Smooth muscle cell (in vitro differentiated cells): ENCODE data around the gene SLC25A47. TPM values are rescaled to one million over a fixed set of nuclear protein-coding genes. Genes with fewer than 3 reads are reported as not detected.

Experiments used
- DNase-seq: peaks from one replicate; lab custom pipeline; 2025; ENCODE audit not compliant: unreplicated experiment; lab: John Stamatoyannopoulos, UW
- H2AFZ ChIP-seq: fragments of 200-600 bp; sonication (generic); 2 replicates; pipeline ENCODE4 v1.6.0; 2016; ENCODE audit warnings: antibody characterized with exemption, low read depth, mild to moderate bottlenecking
- H3F3A ChIP-seq: fragments of 200-600 bp; sonication (generic); 2 replicates; pipeline ENCODE4 v1.6.0; 2017; ENCODE audit warnings: antibody characterized with exemption, low read depth
- H3K27ac ChIP-seq: fragments of 200-600 bp; sonication (generic); 2 replicates; pipeline ENCODE4 v1.5.1; 2016; ENCODE audit warnings: low read depth, mild to moderate bottlenecking
- H3K27me3 ChIP-seq: fragments of 200-600 bp; sonication (generic); 2 replicates; pipeline ENCODE4 v1.6.1; 2016; ENCODE audit warnings: low read depth, mild to moderate bottlenecking
- H3K36me3 ChIP-seq: fragments of 200-600 bp; sonication (generic); 2 replicates; pipeline ENCODE4 v1.5.1; 2016; ENCODE audit warnings: low read depth
- H3K4me1 ChIP-seq: fragments of 200-600 bp; sonication (generic); 2 replicates; pipeline ENCODE4 v1.5.1; 2016; ENCODE audit warnings: low read depth
- H3K4me2 ChIP-seq: fragments of 200-600 bp; sonication (generic); 2 replicates; pipeline ENCODE4 v1.6.0; 2016; ENCODE audit warnings: mild to moderate bottlenecking
- H3K4me3 ChIP-seq: fragments of 200-600 bp; sonication (generic); 2 replicates; pipeline ENCODE4 v1.5.1; 2016; ENCODE audit warnings: mild to moderate bottlenecking
- H3K79me2 ChIP-seq: fragments of 200-600 bp; sonication (generic); 2 replicates; pipeline ENCODE4 v1.6.0; 2016; ENCODE audit warnings: low read depth, mild to moderate bottlenecking
- H3K9ac ChIP-seq: fragments of 200-600 bp; sonication (generic); 2 replicates; pipeline ENCODE4 v1.6.0; 2016; ENCODE audit warnings: low read depth
- H3K9me3 ChIP-seq: fragments of 200-600 bp; sonication (generic); replicated peaks from 2 replicates; pipeline ENCODE4 v1.5.1; 2016; ENCODE audit warnings: low read depth
- H4K20me1 ChIP-seq: fragments of 200-600 bp; sonication (generic); 2 replicates; pipeline ENCODE4 v1.6.0; 2016; ENCODE audit warnings: low read depth
- WGBS: methylation state at CpG from one replicate; pipeline ENCODE4 v1.1.7; 2016; ENCODE audit warnings: low lambda C conversion rate; 5-methylcytosine and 5-hydroxymethylcytosine counted together
- polyA plus RNA-seq: library from polyadenylated mRNA; unstranded; fragments of >200 nt; fragmentation: Nextera tagmentation; extraction: Ambion mirVana; gene quantifications from 2 replicates; pipeline ENCODE4 v1.2.1, GENCODE V29; 2016
- total RNA-seq: library from RNA; depleted of rRNA; stranded (reverse); fragments of >200 nt; gene quantifications from 2 replicates; pipeline ENCODE4 v1.2.3, GENCODE V29; 2014
- TF ChIP-seq, protein P1 (sequence below): fragments of 200-600 bp; sonication (generic); IDR thresholded peaks from 2 replicates; pipeline ENCODE4 v1.5.1; 2017; ENCODE audit warnings: borderline replicate concordance, mild to moderate bottlenecking, antibody characterized with exemption; ENCODE audit not compliant: insufficient read depth, poor library complexity, severe bottlenecking

SLC25A47 gene
- total and polyA plus RNA-seq, 2 experiments from 2014 or later: not detected

DNA sequence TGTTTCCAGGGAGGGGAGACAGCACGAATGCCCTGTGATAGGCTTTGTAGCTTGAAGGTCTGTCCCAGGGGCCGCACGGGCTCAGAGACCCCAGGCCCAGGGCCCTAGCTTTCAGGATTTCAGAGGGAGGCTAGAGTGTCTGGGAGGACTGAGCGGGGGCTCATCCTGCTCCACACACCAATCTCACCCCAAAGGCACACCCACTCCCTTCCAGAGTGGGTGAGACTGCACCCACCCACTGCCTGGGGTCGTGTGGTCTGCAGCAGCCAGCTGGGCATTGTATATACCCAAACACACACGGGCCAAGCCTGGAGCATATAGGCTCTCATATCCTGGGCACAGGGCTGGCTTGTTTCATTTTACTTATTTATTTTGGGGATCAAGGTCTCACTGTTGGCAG, 5.8 kb upstream of the SLC25A47 start:
- 96% methylated on average over 6 of the region's 6 CpGs for WGBS
- H3K79me2 ChIP-seq: no peaks in the 10 kb centered on the region
- H3K36me3 ChIP-seq: no peaks in the 10 kb centered on the region
- H2AFZ ChIP-seq: no peak overlapping the region
- H3K4me2 ChIP-seq: no peak overlapping the region
- H3K27me3 ChIP-seq: no peaks in the 10 kb centered on the region
- H4K20me1 ChIP-seq: no peaks in the 10 kb centered on the region
- no peak for DNase-seq
- H3K4me1 ChIP-seq: peaks cover 6% of the 10 kb centered on the region
- H3K27ac ChIP-seq: no peak overlapping the region
- no peak overlapping the region for H3K4me3 ChIP-seq
- TF ChIP-seq, protein P1, sequence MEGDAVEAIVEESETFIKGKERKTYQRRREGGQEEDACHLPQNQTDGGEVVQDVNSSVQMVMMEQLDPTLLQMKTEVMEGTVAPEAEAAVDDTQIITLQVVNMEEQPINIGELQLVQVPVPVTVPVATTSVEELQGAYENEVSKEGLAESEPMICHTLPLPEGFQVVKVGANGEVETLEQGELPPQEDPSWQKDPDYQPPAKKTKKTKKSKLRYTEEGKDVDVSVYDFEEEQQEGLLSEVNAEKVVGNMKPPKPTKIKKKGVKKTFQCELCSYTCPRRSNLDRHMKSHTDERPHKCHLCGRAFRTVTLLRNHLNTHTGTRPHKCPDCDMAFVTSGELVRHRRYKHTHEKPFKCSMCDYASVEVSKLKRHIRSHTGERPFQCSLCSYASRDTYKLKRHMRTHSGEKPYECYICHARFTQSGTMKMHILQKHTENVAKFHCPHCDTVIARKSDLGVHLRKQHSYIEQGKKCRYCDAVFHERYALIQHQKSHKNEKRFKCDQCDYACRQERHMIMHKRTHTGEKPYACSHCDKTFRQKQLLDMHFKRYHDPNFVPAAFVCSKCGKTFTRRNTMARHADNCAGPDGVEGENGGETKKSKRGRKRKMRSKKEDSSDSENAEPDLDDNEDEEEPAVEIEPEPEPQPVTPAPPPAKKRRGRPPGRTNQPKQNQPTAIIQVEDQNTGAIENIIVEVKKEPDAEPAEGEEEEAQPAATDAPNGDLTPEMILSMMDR: no peak
- H3K9me3 ChIP-seq: no peaks in the 10 kb centered on the region
- no peak overlapping the region for H3K9ac ChIP-seq
- no peaks in the 10 kb centered on the region for H3F3A ChIP-seq

DNA sequence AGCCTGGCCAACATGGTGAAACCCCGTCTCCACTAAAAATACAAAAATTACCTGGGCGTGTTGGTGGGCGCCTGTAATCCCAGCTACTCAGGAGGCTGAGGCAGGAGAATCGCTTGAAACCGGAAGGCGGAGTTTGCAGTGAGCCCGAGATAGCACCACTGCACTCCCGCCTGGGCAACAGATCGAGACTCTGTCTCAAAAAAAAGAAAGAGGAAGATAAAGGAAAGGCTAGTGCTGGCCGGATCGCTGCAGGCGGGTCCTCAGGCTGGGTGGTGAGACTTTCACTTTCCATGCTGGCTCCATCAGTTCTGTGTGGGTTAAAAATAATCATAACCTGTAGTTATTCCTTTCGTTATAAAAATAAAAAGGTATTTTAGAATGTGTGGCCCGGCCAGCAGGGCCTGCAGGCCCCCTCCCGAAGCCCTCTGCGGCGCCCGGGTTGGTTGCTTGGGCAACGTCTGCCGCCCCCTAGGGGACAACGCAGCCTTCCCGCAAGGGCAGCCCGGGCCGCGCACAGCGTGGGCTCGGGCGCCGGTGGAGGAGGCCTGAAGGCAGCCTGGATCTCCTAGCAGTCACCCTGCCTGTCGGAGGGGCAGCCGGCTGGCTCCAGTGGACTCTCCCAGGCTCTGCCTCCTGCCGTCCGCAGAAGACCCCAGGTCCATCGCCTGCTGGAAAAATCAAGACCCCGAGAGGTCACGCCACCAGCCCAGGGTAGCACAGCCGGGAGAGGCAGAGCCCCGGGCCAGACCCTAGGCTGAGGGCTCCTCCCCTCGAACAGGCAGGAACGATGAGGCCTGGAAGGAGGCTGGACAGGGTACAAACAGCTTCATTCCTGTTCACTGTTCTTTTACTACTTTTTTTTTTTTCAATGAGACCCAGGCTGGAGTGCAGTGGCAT, 5.0 kb upstream of the SLC25A47 start:
- Histone ChIP-seq H3F3A (no peaks in the 10 kb centered on the region), H3K79me2 (no peaks in the 10 kb centered on the region), H4K20me1 (no peaks in the 10 kb centered on the region), H3K9me3 (no peaks in the 10 kb centered on the region), H2AFZ (peak overlapping the region; percentile 30), H3K4me3 (peak overlapping the region; percentile 35), H3K4me1 (peaks cover 6% of the 10 kb centered on the region), H3K4me2 (peak overlapping the region; percentile 80), H3K27me3 (no peaks in the 10 kb centered on the region), H3K9ac (no peak overlapping the region), H3K36me3 (no peaks in the 10 kb centered on the region), H3K27ac (no peak overlapping the region)
- DNase-seq: no peak
- TF ChIP-seq, protein P1: peak; percentile 64
- WGBS: 47% methylated on average over 40 of the region's 40 CpGs

DNA sequence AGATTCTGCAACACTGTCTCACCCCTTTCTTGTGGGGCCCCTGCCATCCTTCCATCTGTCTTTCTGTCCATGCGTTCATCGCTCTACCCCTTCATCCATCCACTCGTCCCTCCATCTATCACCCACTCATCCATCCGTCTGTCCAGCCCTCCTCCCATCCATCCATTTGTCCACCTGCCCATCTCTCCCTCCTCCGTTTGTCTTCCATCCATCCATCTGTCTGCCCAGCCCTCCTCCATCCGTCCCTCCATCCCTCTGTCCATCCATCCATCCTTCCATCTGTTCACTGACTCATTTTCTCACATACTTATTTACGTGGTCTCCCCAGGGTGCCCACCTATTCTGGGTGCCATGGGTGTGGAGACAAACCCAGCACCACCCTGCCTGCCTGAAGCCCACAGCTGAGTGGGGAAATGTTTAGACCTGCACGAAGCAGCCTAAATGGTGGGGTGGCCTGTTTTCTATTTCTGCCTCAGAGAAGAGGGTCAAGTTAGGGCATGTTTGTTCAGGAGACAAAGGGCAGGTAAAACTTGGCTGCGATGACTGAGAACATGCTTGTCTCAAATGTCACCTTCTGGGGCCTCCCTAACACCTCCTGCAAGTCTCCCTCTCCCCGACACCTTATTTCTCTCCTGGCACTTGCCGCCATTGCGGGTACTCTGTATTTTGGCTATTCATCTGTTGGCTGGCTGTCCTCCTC, 2.8 kb upstream of the SLC25A47 start:
- Histone ChIP-seq H3K36me3 (no peaks in the 10 kb centered on the region), H4K20me1 (no peaks in the 10 kb centered on the region), H3K9ac (no peak overlapping the region), H3K27me3 (no peaks in the 10 kb centered on the region), H3K4me1 (peaks cover 6% of the 10 kb centered on the region), H3K79me2 (no peaks in the 10 kb centered on the region), H3K27ac (no peak overlapping the region), H3K4me2 (no peak overlapping the region), H2AFZ (no peak overlapping the region), H3K9me3 (no peaks in the 10 kb centered on the region), H3K4me3 (no peak overlapping the region), H3F3A (no peaks in the 10 kb centered on the region)
- WGBS: 92% methylated on average over 12 of the region's 12 CpGs
- no peak for DNase-seq
- TF ChIP-seq, protein P1: no peak
